Muscle layer of duodenum (tissue), 2 donors: ENCODE measurements around the gene GRK5.

ENCODE experiments used
- H3K27ac ChIP-seq: one replicate; pipeline ENCODE4 v1.7.0; 2013; ENCODE audit warnings: mild to moderate bottlenecking, low read length
- H3K27me3 ChIP-seq: one replicate; pipeline ENCODE4 v1.7.0; 2013; ENCODE audit warnings: low read depth, mild to moderate bottlenecking, control low read depth, low read length
- H3K36me3 ChIP-seq, 2 donors: one replicate each; pipeline ENCODE4 v1.7.0; 2013; ENCODE audit warnings: low read length in 2 of 2, control low read depth in 1 of 2, mild to moderate bottlenecking in 1 of 2; ENCODE audit not compliant: insufficient read depth in 2 of 2, control insufficient read depth in 1 of 2
- H3K4me1 ChIP-seq, 2 donors: one replicate each; pipeline ENCODE4 v1.7.0; 2013; ENCODE audit warnings: low read length in 2 of 2, mild to moderate bottlenecking in 2 of 2, control low read depth in 1 of 2, moderate library complexity in 1 of 2; ENCODE audit not compliant: insufficient read depth in 2 of 2, control insufficient read depth in 1 of 2
- H3K4me3 ChIP-seq, 2 donors: one replicate each; pipeline ENCODE4 v1.7.0; 2013; ENCODE audit warnings: low read length in 2 of 2, low read depth in 1 of 2, mild to moderate bottlenecking in 1 of 2
- H3K9me3 ChIP-seq, 2 donors: one replicate each; pipeline ENCODE4 v1.7.0; 2013; ENCODE audit warnings: low read length in 2 of 2, control low read depth in 1 of 2, mild to moderate bottlenecking in 1 of 2; ENCODE audit not compliant: control insufficient read depth in 1 of 2
- donor health status: healthy.

GRK5 gene

GRCh38 chr10:119289227-119289920 lies 82.0 kb downstream of the GRK5 start:
- Histone ChIP-seq H3K9me3 (no peaks in the 10 kb centered on the region), H3K36me3 (no peaks in the 10 kb centered on the region), H3K4me3 (no peak overlapping the region), H3K27me3 (no peaks in the 10 kb centered on the region), H3K4me1 (peaks cover 34 to 45% of the 10 kb centered on the region in 2 donors), H3K27ac (peak overlapping the region; percentile 45)

GRCh38 chr10:119290301-119291048 lies 83.1 kb downstream of the GRK5 start:
- Histone ChIP-seq H3K4me1 (peaks cover 26 to 38% of the 10 kb centered on the region in 2 donors), H3K4me3 (no peak overlapping the region), H3K36me3 (no peaks in the 10 kb centered on the region), H3K27ac (no peak overlapping the region), H3K9me3 (no peaks in the 10 kb centered on the region), H3K27me3 (no peaks in the 10 kb centered on the region)

GRCh38 chr10:119291223-119291900 lies 84.0 kb downstream of the GRK5 start:
- Histone ChIP-seq H3K27me3 (no peaks in the 10 kb centered on the region), H3K27ac (no peak overlapping the region), H3K4me1 (peaks cover 17 to 34% of the 10 kb centered on the region in 2 donors), H3K4me3 (no peak overlapping the region), H3K36me3 (peaks cover 3% of the 10 kb centered on the region in 2 donors), H3K9me3 (no peaks in the 10 kb centered on the region)

GRCh38 chr10:119292968-119293760 lies 85.8 kb downstream of the GRK5 start:
- peaks cover 16 to 30% of the 10 kb centered on the region in 2 donors for H3K4me1 ChIP-seq
- H3K27me3 ChIP-seq, result no peaks in the 10 kb centered on the region
- H3K36me3 ChIP-seq, result peaks cover 3% of the 10 kb centered on the region in 2 donors
- no peak overlapping the region for H3K4me3 ChIP-seq
- H3K27ac ChIP-seq, result no peak overlapping the region
- no peaks in the 10 kb centered on the region for H3K9me3 ChIP-seq

GRCh38 chr10:119296703-119297102 lies 89.3 kb downstream of the GRK5 start:
- Histone ChIP-seq H3K4me1 (peaks cover 4 to 14% of the 10 kb centered on the region in 2 donors), H3K27me3 (no peaks in the 10 kb centered on the region), H3K27ac (no peak overlapping the region), H3K4me3 (no peak overlapping the region), H3K36me3 (peaks cover 3% of the 10 kb centered on the region in 2 donors), H3K9me3 (no peaks in the 10 kb centered on the region)

- H3K36me3 ChIP-seq, result peaks cover 3% of the 10 kb centered on the region in 2 donors
- H3K4me3 ChIP-seq, result no peak overlapping the region
- H3K4me1 ChIP-seq, result peaks cover 9 to 19% of the 10 kb centered on the region in 2 donors
- no peaks in the 10 kb centered on the region for H3K27me3 ChIP-seq
- no peak overlapping the region for H3K27ac ChIP-seq
- no peaks in the 10 kb centered on the region for H3K9me3 ChIP-seq
These were observed 90.0 kb downstream of the GRK5 start for GRCh38 chr10:119297207-119297968.

GRCh38 chr10:119298810-119299209 lies 91.4 kb downstream of the GRK5 start:
- Histone ChIP-seq H3K9me3 (no peaks in the 10 kb centered on the region), H3K4me1 (peaks cover 5 to 20% of the 10 kb centered on the region in 2 donors), H3K27me3 (no peaks in the 10 kb centered on the region), H3K4me3 (no peak overlapping the region), H3K36me3 (peaks cover 3% of the 10 kb centered on the region in 2 donors), H3K27ac (no peak overlapping the region)

GRCh38 chr10:119299531-119299930 lies 92.2 kb downstream of the GRK5 start:
- H3K9me3 ChIP-seq, result no peaks in the 10 kb centered on the region
- no peak overlapping the region for H3K4me3 ChIP-seq
- H3K27ac ChIP-seq, result no peak overlapping the region
- H3K4me1 ChIP-seq, result peaks cover 5 to 24% of the 10 kb centered on the region in 2 donors
- H3K36me3 ChIP-seq, result peaks cover 3% of the 10 kb centered on the region in 2 donors
- H3K27me3 ChIP-seq, result no peaks in the 10 kb centered on the region

GRCh38 chr10:119301397-119301796 lies 94.0 kb downstream of the GRK5 start:
- no peaks in the 10 kb centered on the region for H3K36me3 ChIP-seq
- H3K4me1 ChIP-seq, result peaks cover 15 to 25% of the 10 kb centered on the region in 2 donors
- H3K27me3 ChIP-seq, result no peaks in the 10 kb centered on the region
- H3K9me3 ChIP-seq, result no peaks in the 10 kb centered on the region
- peak overlapping the region; percentile 22 for H3K27ac ChIP-seq
- H3K4me3 ChIP-seq, result no peak overlapping the region

GRCh38 chr10:119302172-119302571 lies 94.8 kb downstream of the GRK5 start:
- H3K36me3 ChIP-seq, result no peaks in the 10 kb centered on the region
- peaks cover 21 to 30% of the 10 kb centered on the region in 2 donors for H3K4me1 ChIP-seq
- H3K27ac ChIP-seq, result no peak overlapping the region
- no peaks in the 10 kb centered on the region for H3K27me3 ChIP-seq
- no peak overlapping the region for H3K4me3 ChIP-seq
- H3K9me3 ChIP-seq, result no peaks in the 10 kb centered on the region
